Activated naive CD4-positive, alpha-beta T cell treated with anti-CD3 and anti-CD28 coated beads, Interleukin-2, amount 10 ng/mL, durations not matched to agents 7 days and 5 days (primary cell): Measurements from ENCODE around the gene PERP.

Experiments used
- CTCF ChIA-PET: fragments of 350-600 bp; sonication (Branson Sonifier 250); formaldehyde crosslinking; loops from one replicate; lab custom pipeline; 2021; ENCODE audit warnings: antibody characterized with exemption; lab: Charles Lee
- DNase-seq: peaks from one replicate; pipeline ENCODE4 v3.0.0-alpha.2; 2020
- H3K27ac Mint-ChIP-seq: one replicate; pipeline ENCODE4 v1.8.0; 2021; ENCODE audit warnings: mild to moderate bottlenecking, moderate library complexity, mixed read lengths
- H3K27me3 Mint-ChIP-seq: one replicate; pipeline ENCODE4 v1.8.0; 2021; ENCODE audit warnings: mild to moderate bottlenecking, mixed read lengths
- H3K36me3 Mint-ChIP-seq: one replicate; pipeline ENCODE4 v1.8.0; 2021; ENCODE audit warnings: mixed read lengths
- H3K4me1 Mint-ChIP-seq: one replicate; pipeline ENCODE4 v1.8.0; 2021; ENCODE audit warnings: mixed read lengths
- H3K4me3 Mint-ChIP-seq: one replicate; pipeline ENCODE4 v1.8.0; 2021; ENCODE audit warnings: mild to moderate bottlenecking, moderate library complexity, mixed read lengths
- H3K9me3 Mint-ChIP-seq: one replicate; pipeline ENCODE4 v1.8.0; 2021; ENCODE audit warnings: mixed read lengths

The PERP gene

DNA sequence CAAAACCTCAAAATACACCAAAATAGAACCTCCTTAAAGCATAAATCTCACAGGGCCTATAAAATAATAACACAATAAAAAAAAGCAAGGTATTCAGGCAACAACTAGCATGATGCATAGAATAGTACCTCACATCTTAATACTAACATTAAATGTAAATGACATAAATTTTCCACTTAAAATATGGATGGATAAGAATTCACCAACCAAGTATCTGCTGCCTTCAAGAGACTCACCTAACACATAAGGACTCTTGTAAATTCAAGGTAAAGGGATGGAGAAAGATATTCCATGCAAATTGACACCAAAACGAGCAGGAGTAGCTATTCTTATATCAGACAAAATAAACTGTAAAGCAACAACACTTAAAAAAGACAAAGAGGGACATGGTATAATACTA is 52.2 kb downstream of the PERP start:
- CTCF ChIA-PET: interaction anchor here (0.7 kb wide), 1 partner anchor 29 kb away, joined by 3 read pairs; no protein-coding TSS in a partner anchor
- Mint-ChIP-seq H3K36me3 (no peaks in the 10 kb centered on the region), H3K27me3 (no peaks in the 10 kb centered on the region), H3K9me3 (peaks cover 4% of the 10 kb centered on the region), H3K4me3 (no peak overlapping the region), H3K4me1 (peaks cover 7% of the 10 kb centered on the region), H3K27ac (no peak overlapping the region)
- DNase-seq: no peak

DNA sequence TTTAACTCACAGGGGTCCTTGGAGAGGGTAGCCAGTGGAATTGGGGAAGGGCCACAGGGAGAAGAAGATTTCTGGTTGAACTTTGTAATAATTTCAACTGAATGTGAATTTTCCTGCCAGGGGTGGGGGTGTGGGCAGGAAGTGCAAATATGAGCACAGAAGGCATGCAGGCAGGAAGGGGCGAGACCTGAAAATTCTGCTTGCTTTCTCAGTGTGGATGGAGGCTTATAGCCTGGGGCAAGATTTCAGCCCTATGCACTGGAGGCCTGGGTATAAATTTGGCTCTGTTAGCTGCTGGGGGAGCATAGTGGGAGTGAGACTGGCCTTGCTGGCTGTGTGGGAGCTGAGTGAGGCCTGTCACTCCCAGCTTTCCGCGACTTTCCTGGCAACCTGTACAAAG is 54.4 kb downstream of the PERP start:
- H3K4me1 Mint-ChIP-seq: peaks cover 7% of the 10 kb centered on the region
- no peaks in the 10 kb centered on the region for H3K36me3 Mint-ChIP-seq
- CTCF ChIA-PET: interaction anchor here (1.1 kb wide), 1 partner anchor 46 kb away, joined by 3 read pairs; no protein-coding TSS in a partner anchor
- DNase-seq: no peak
- no peak overlapping the region for H3K4me3 Mint-ChIP-seq
- H3K27ac Mint-ChIP-seq: no peak overlapping the region
- H3K27me3 Mint-ChIP-seq: no peaks in the 10 kb centered on the region
- peaks cover 4% of the 10 kb centered on the region for H3K9me3 Mint-ChIP-seq

DNA sequence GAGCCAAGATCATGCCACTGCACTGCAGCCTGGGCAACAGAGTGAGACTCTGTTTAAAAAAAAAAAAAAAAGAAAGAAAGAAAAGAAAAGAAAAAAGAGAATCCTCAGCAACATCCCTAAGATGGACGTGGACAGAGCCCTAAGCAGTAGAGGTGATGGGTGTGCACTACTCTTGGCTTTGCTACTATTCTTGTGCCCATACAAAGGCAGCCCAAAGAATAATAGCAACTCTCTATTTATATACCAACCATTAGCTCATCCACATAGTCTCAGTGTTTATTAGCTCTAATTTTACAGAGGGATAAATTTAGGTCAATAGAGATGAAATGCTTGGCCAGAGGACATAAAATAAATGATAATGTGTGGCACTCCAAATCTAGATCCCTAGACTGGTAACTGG is 62.2 kb downstream of the PERP start:
- Mint-ChIP-seq H3K4me1 (no peaks in the 10 kb centered on the region), H3K36me3 (no peaks in the 10 kb centered on the region), H3K27me3 (peaks cover 13% of the 10 kb centered on the region), H3K27ac (no peak overlapping the region), H3K4me3 (no peak overlapping the region), H3K9me3 (peaks cover 2% of the 10 kb centered on the region)
- no peak for DNase-seq
- CTCF ChIA-PET: no interaction called here

DNA sequence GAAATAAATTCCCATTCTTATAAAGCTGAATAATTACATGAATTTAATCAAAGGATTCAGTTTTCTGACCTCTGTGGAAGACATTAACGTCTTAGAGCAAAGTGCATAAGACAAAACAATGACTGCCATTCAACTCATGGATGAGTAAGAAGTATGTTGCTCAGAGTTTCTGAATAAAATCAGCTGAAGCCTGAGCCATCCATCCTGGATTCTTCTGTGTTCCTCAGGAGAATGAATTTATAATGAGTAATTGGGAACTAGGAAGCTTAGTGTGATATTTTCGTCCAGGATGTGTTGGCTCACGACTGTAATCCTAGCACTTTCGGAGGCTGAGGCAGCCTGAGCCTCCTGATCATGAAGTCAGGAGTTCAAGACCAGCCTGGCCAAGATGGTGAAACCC is 62.8 kb downstream of the PERP start:
- Mint-ChIP-seq H3K4me1 (no peaks in the 10 kb centered on the region), H3K4me3 (no peak overlapping the region), H3K36me3 (no peaks in the 10 kb centered on the region), H3K27me3 (peaks cover 13% of the 10 kb centered on the region), H3K9me3 (peaks cover 2% of the 10 kb centered on the region), H3K27ac (no peak overlapping the region)
- DNase-seq: no peak
- CTCF ChIA-PET: no interaction called here
